Astrocyte (in vitro differentiated cells and primary cell): Measurements from ENCODE around the gene NAA16.

Experiments used
- CTCF ChIP-seq: IDR thresholded peaks from 2 replicates; pipeline ENCODE4 v1.5.1; 2011; ENCODE audit warnings: low read depth, mild to moderate bottlenecking, inconsistent platforms, low read length, moderate library complexity; ENCODE audit not compliant: insufficient read depth
- EZH2 ChIP-seq: IDR thresholded peaks from 2 replicates; pipeline ENCODE4 v1.6.1; 2012; ENCODE audit warnings: mild to moderate bottlenecking, low read length, inconsistent platforms; ENCODE audit not compliant: insufficient read depth

GRCh38 chr13:41388143-41388881 lies 77.2 kb downstream of the NAA16 start:
- TF ChIP-seq CTCF, result no peak
- no peak for TF ChIP-seq EZH2
